Sigmoid colon (tissue), 7 donors: ENCODE data around the gene ICE2. TPM values are rescaled to one million over a fixed set of nuclear protein-coding genes. Genes with fewer than 3 reads are reported as not detected.

Experiments used
- DNase-seq: peaks from one replicate; pipeline ENCODE4 v3.0.0-alpha.2; 2019
- H3K27ac ChIP-seq, 4 donors: fragments of 200-600 bp; sonication (generic); one replicate each; pipeline ENCODE4 v1.5.1; 2016 to 2019; ENCODE audit warnings: mild to moderate bottlenecking in 1 of 4
- H3K27me3 ChIP-seq, 3 donors: fragments of 200-600 bp; sonication (generic); one replicate each; pipeline ENCODE4 v1.5.1; 2019; ENCODE audit warnings: mild to moderate bottlenecking in 1 of 3
- H3K36me3 ChIP-seq, 4 donors: fragments of 200-600 bp; sonication (generic); one replicate each; pipeline ENCODE4 v1.5.1; 2016 to 2019
- H3K4me1 ChIP-seq, 4 donors: fragments of 200-600 bp; sonication (generic); one replicate each; pipeline ENCODE4 v1.5.1; 2017 to 2019
- H3K4me3 ChIP-seq, 4 donors: fragments of 200-600 bp; sonication (generic); one replicate each; pipeline ENCODE4 v1.5.1; 2017 to 2019; ENCODE audit warnings: mild to moderate bottlenecking in 2 of 4, moderate library complexity in 1 of 4
- H3K9me3 ChIP-seq, 4 donors: fragments of 200-600 bp in 3 of 4; sonication (generic) in 3 of 4; one replicate each; pipeline versions ENCODE4 v1.5.1 to v1.6.1; 2013 to 2019
- CTCF ChIP-seq, 4 experiments: fragments of 450-650 bp in 3 of 4; fragments of 200-600 bp in 1 of 4; IDR thresholded peaks; one replicate each; pipeline ENCODE4 v1.5.1; 2016 to 2019; ENCODE audit warnings: antibody characterized with exemption in 4 of 4, mild to moderate bottlenecking in 3 of 4, moderate library complexity in 2 of 4
- EP300 ChIP-seq, 4 donors: sonication (generic); formaldehyde crosslinking; IDR thresholded peaks; one replicate each; pipeline ENCODE4 v1.6.1; 2017; ENCODE audit warnings: antibody characterized with exemption in 4 of 4
- POLR2A ChIP-seq, 2 donors: fragments of 450-650 bp; IDR thresholded peaks; one replicate each; pipeline ENCODE4 v1.6.1; 2016; ENCODE audit warnings: antibody characterized with exemption in 2 of 2, mild to moderate bottlenecking in 2 of 2, moderate library complexity in 2 of 2
- POLR2AphosphoS5 ChIP-seq, 4 donors: sonication (generic); formaldehyde crosslinking; IDR thresholded peaks; one replicate each; pipeline ENCODE4 v1.6.1; 2017; ENCODE audit warnings: antibody characterized with exemption in 4 of 4
- WGBS, 2 donors: extraction: QIAGEN DNeasy Blood & Tissue Kit; methylation state at CpG; one replicate each; pipeline ENCODE4 v1.1.7; 2013; 5-methylcytosine and 5-hydroxymethylcytosine counted together
- intact Hi-C: fragments of 100-400 bp; cut with DNase I; formaldehyde crosslinking; loops from one replicate; pipeline ENCODE4 v1.15.1; 2023
- polyA plus RNA-seq, 3 donors: library from polyadenylated mRNA; stranded (reverse); fragments of 200-250 nt; gene quantifications; one replicate each; pipeline ENCODE4 v1.2.3, GENCODE V29; 2013
- total RNA-seq, 4 donors: library from RNA; depleted of rRNA; stranded (reverse); fragments of >200 nt; gene quantifications; one replicate each; pipeline ENCODE4 v1.1.0, GENCODE V29; 2016
- donor health status: healthy with polysubstance abuse.
- donor health status: Bipolar disorder and iron deficiency.
- donor health status: healthy.

The ICE2 gene
- total and polyA plus RNA-seq, 7 donors: 4.6 to 40.3 (median 30.0) TPM

DNA sequence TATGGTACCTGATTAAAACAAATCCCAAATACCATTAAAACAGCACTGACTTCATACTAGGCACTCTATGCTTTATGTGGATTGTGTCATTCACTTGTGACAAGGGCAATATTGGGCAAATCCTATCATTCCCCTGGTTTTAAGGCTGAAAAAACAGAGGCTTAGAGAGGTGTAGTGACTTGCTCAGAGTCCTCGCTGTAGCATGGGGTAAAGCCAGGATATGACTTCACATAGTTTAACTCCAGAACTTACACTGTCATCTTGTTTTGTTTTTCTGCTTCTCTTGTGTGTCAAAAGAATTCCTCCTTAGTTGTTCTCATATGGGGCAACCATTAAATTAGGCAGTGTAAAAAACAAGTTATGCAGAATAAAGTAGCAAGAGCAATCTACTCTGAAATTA, 40.3 kb upstream of the ICE2 start:
- no peak overlapping the region for H3K4me3 ChIP-seq
- H3K27me3 ChIP-seq: no peaks in the 10 kb centered on the region
- 89% methylated on average over 1 of the region's 1 CpG for WGBS, 2 donors
- H3K4me1 ChIP-seq: no peaks in the 10 kb centered on the region
- TF ChIP-seq POLR2AphosphoS5 (IDR thresholded peaks at IDR 0.05): no peak
- no peak for TF ChIP-seq POLR2A (IDR thresholded peaks at IDR 0.05)
- no peak for TF ChIP-seq CTCF (IDR thresholded peaks at IDR 0.05)
- TF ChIP-seq EP300 (IDR thresholded peaks at IDR 0.05): no peak
- intact Hi-C loops: loop anchor here (5.0 kb wide), 1 partner anchor 63 kb away; no protein-coding TSS in a partner anchor
- no peak for DNase-seq
- H3K36me3 ChIP-seq: peaks cover 0 to 4% (median 0%) of the 10 kb centered on the region in 4 donors
- H3K9me3 ChIP-seq: no peaks in the 10 kb centered on the region
- no peak overlapping the region for H3K27ac ChIP-seq

GRCh38 chr15:60518511-60518910, 39.6 kb upstream of the ICE2 start:
- intact Hi-C loops: loop anchor here (5.0 kb wide), 1 partner anchor 64 kb away; no protein-coding TSS in a partner anchor
- no peaks in the 10 kb centered on the region for H3K4me1 ChIP-seq
- H3K4me3 ChIP-seq: no peak overlapping the region
- H3K27ac ChIP-seq: no peak overlapping the region
- 91 to 93% methylated on average over 8 of the region's 8 CpGs for WGBS, 2 donors
- no peaks in the 10 kb centered on the region for H3K27me3 ChIP-seq
- no peak for DNase-seq
- H3K9me3 ChIP-seq: no peaks in the 10 kb centered on the region
- H3K36me3 ChIP-seq: peaks cover 0 to 11% (median 1%) of the 10 kb centered on the region in 4 donors
- TF ChIP-seq EP300 (IDR thresholded peaks at IDR 0.05) (no peak), CTCF (IDR thresholded peaks at IDR 0.05) (no peak), POLR2A (IDR thresholded peaks at IDR 0.05) (no peak), POLR2AphosphoS5 (IDR thresholded peaks at IDR 0.05) (no peak)

DNA sequence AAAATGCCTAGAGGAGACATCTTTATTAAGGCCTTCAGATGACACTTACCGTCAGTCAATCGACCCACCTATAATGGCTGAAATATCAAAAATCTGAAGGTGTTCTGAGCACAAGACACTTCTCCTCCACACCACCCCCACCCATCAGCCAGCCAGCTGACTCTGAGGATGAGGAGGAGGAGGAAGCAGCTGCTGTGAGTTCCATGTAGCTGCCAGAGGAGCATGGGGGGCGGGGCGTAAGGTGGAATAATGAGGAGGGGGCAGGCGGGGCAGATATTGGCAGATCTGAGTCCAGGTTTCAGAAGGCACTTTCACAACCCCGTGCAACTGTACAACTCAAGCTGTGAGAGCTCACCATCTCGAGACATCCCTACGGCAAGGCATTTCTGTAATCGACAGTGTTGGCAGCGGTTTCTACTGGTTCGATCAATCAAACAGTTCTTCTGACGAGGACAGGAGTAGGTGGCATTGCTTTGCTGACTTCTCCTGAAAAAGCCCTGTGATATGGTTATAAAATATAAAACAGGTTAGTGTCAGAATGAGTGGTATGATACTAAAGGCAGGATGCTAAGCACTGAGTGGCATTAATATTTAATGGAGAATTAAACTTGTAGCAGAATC, 35.4 kb upstream of the ICE2 start:
- WGBS, 2 donors: 95 to 96% methylated on average over 12 of the region's 12 CpGs
- no peak overlapping the region for H3K4me3 ChIP-seq
- no peaks in the 10 kb centered on the region for H3K4me1 ChIP-seq
- TF ChIP-seq POLR2A (IDR thresholded peaks at IDR 0.05) (no peak), CTCF (IDR thresholded peaks at IDR 0.05) (no peak), EP300 (IDR thresholded peaks at IDR 0.05) (no peak), POLR2AphosphoS5 (IDR thresholded peaks at IDR 0.05) (no peak)
- peaks cover 5 to 35% (median 9%) of the 10 kb centered on the region in 4 donors for H3K36me3 ChIP-seq
- no peak for DNase-seq
- intact Hi-C loops: no loop called here
- H3K27me3 ChIP-seq: no peaks in the 10 kb centered on the region
- no peak overlapping the region for H3K27ac ChIP-seq
- no peaks in the 10 kb centered on the region for H3K9me3 ChIP-seq

DNA sequence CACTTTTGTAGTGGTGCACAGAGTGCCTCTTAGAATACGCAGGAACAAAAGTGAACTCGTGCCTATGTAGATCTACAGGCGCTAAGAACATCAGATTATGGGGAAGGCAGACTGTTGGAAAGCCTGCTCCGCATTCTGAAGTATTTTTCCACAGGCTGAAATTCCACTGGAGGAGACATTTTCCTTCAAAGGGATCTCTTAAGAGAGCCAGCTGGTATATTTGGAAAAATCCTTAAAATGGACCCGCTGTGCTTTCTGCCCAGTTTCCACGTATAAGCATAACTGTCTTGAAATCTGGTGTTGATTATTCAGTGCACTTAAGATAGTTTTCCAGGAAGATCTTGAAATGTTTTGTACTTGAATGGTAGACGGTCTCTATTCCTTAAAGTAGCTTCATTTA, 34.7 kb upstream of the ICE2 start:
- no peak for DNase-seq
- no peak for TF ChIP-seq POLR2A (IDR thresholded peaks at IDR 0.05)
- TF ChIP-seq CTCF (IDR thresholded peaks at IDR 0.05): no peak
- Histone ChIP-seq H3K9me3 (no peaks in the 10 kb centered on the region), H3K4me3 (no peak overlapping the region), H3K27ac (no peak overlapping the region), H3K36me3 (peaks cover 5 to 35% (median 9%) of the 10 kb centered on the region in 4 donors), H3K4me1 (no peaks in the 10 kb centered on the region), H3K27me3 (no peaks in the 10 kb centered on the region)
- 94 to 96% methylated on average over 7 of the region's 7 CpGs for WGBS, 2 donors
- intact Hi-C loops: no loop called here

GRCh38 chr15:60512937-60513336, 34.0 kb upstream of the ICE2 start:
- no peak overlapping the region for H3K4me3 ChIP-seq
- H3K27ac ChIP-seq: no peak overlapping the region
- TF ChIP-seq POLR2A (IDR thresholded peaks at IDR 0.05): no peak
- TF ChIP-seq CTCF (IDR thresholded peaks at IDR 0.05): no peak
- no peak for TF ChIP-seq POLR2AphosphoS5 (IDR thresholded peaks at IDR 0.05)
- TF ChIP-seq EP300 (IDR thresholded peaks at IDR 0.05): no peak
- peaks cover 5 to 35% (median 9%) of the 10 kb centered on the region in 4 donors for H3K36me3 ChIP-seq
- no peaks in the 10 kb centered on the region for H3K9me3 ChIP-seq
- WGBS, 2 donors: 44 to 84% methylated on average over 4 of the region's 4 CpGs
- intact Hi-C loops: no loop called here
- no peak for DNase-seq
- no peaks in the 10 kb centered on the region for H3K27me3 ChIP-seq
- H3K4me1 ChIP-seq: peaks cover 0 to 3% (median 0%) of the 10 kb centered on the region in 4 donors
